GM19438 (cell line): ENCODE data around the gene RUVBL1.

Experiments used
- ATAC-seq: cut with Tn5 transposase; IDR thresholded peaks from one replicate; pipeline ENCODE4 v1.9.1; 2021; ENCODE audit warnings: low read depth; ENCODE audit not compliant: unreplicated experiment

RUVBL1 gene

GRCh38 chr3:128036119-128036518 is 87.5 kb downstream of the RUVBL1 start:
- ATAC-seq: no peak

GRCh38 chr3:128033102-128033501 is 90.5 kb downstream of the RUVBL1 start:
- no peak for ATAC-seq
